SK-N-MC (cell line): ENCODE data around the gene SCARB2.

ENCODE experiments used
- DNase-seq: peaks from one replicate; pipeline ENCODE4 v3.0.0-alpha.2; 2011; ENCODE audit warnings: low read depth, low spot score
- H3K27ac ChIP-seq: fragments of 200-600 bp; sonication (generic); 2 replicates; pipeline ENCODE4 v1.5.1; 2016; ENCODE audit warnings: mixed run types
- H3K36me3 ChIP-seq: fragments of 200-600 bp; sonication (generic); 2 replicates; pipeline ENCODE4 v1.6.1; 2017; ENCODE audit warnings: antibody characterized with exemption, low read length, mixed read lengths; ENCODE audit not compliant: insufficient read depth
- H3K4me3 ChIP-seq: fragments of 200-600 bp; sonication (generic); 2 replicates; pipeline ENCODE4 v1.5.1; 2016
- H3K9ac ChIP-seq: fragments of 200-600 bp; sonication (generic); 2 replicates; pipeline ENCODE4 v1.8.0; 2017; ENCODE audit warnings: mixed run types, mixed read lengths; ENCODE audit not compliant: insufficient read length
- H3K9me3 ChIP-seq: fragments of 200-600 bp; sonication (generic); 2 replicates; pipeline ENCODE4 v1.6.1; 2017; ENCODE audit warnings: low read depth, mild to moderate bottlenecking, antibody characterized with exemption, low read length, moderate library complexity, mixed read lengths
- EZH2 ChIP-seq: fragments of 200-600 bp; sonication (generic); IDR thresholded peaks from one replicate; pipeline ENCODE4 v1.6.1; 2017; ENCODE audit warnings: antibody characterized with exemption
- FOXP2 ChIP-seq: optimal IDR thresholded peaks from 2 replicates; pipeline ENCODE3; 2011; ENCODE audit warnings: mild to moderate bottlenecking, moderate library complexity; ENCODE audit not compliant: insufficient read depth; ENCODE audit errors: extremely low read length, control extremely low read depth
- POLR2AphosphoS5 ChIP-seq: IDR thresholded peaks from 2 replicates; pipeline ENCODE4 v1.6.1; 2012; ENCODE audit warnings: mild to moderate bottlenecking, low read depth, low read length, borderline replicate concordance

Gene SCARB2

GRCh38 chr4:76127754-76128153 lies 85.9 kb downstream of the SCARB2 start:
- Histone ChIP-seq H3K4me3 (no peak overlapping the region), H3K27ac (no peak overlapping the region), H3K9ac (no peak overlapping the region), H3K9me3 (no peaks in the 10 kb centered on the region), H3K36me3 (peaks cover 83% of the 10 kb centered on the region)
- no peak for TF ChIP-seq EZH2
- TF ChIP-seq POLR2AphosphoS5, result no peak
- TF ChIP-seq FOXP2, result no peak
- DNase-seq, result no peak

GRCh38 chr4:76125816-76126215 lies 87.8 kb downstream of the SCARB2 start:
- TF ChIP-seq FOXP2 (no peak), EZH2 (no peak), POLR2AphosphoS5 (no peak)
- 0 out of 2 replicates have a peak overlapping the region, but pooled peaks have one; percentile 2 for H3K27ac ChIP-seq
- no peak for DNase-seq
- H3K36me3 ChIP-seq, result peaks cover 88% of the 10 kb centered on the region
- H3K9me3 ChIP-seq, result no peaks in the 10 kb centered on the region; the same call in 1 of the 2 replicates
- no peak overlapping the region for H3K4me3 ChIP-seq
- no peak overlapping the region for H3K9ac ChIP-seq

- no peak for DNase-seq
- H3K27ac ChIP-seq, result no peak overlapping the region
- no peak overlapping the region for H3K9ac ChIP-seq
- TF ChIP-seq POLR2AphosphoS5, result no peak
- no peak for TF ChIP-seq EZH2
- TF ChIP-seq FOXP2, result no peak
- no peak overlapping the region for H3K4me3 ChIP-seq
- H3K36me3 ChIP-seq, result peaks cover 94% of the 10 kb centered on the region
- H3K9me3 ChIP-seq, result no peaks in the 10 kb centered on the region; the same call in 1 of the 2 replicates
These were observed 93.4 kb downstream of the SCARB2 start for GRCh38 chr4:76120199-76120598.

GRCh38 chr4:76117536-76117935 lies 96.1 kb downstream of the SCARB2 start:
- no peak for DNase-seq
- H3K9me3 ChIP-seq, result no peaks in the 10 kb centered on the region; the same call in 1 of the 2 replicates
- no peak overlapping the region for H3K27ac ChIP-seq
- TF ChIP-seq POLR2AphosphoS5 (no peak), FOXP2 (no peak), EZH2 (no peak)
- no peak overlapping the region for H3K4me3 ChIP-seq
- H3K9ac ChIP-seq, result no peak overlapping the region
- peaks cover 92% of the 10 kb centered on the region for H3K36me3 ChIP-seq

GRCh38 chr4:76116821-76117220 lies 96.8 kb downstream of the SCARB2 start:
- Histone ChIP-seq H3K4me3 (no peak overlapping the region), H3K9me3 (no peaks in the 10 kb centered on the region), H3K36me3 (peaks cover 92% of the 10 kb centered on the region), H3K27ac (no peak overlapping the region), H3K9ac (no peak overlapping the region)
- TF ChIP-seq EZH2, result no peak
- no peak for TF ChIP-seq POLR2AphosphoS5
- TF ChIP-seq FOXP2, result no peak
- DNase-seq, result no peak
